RWPE1 (cell line): Measurements from ENCODE around the gene KBTBD4.
A peak's percentile ranks its signal among the peaks of the same experiment; 100 is the strongest.
"Not testable (repeated sequence)": the region's sequence is repeated elsewhere in the genome, so short reads cannot be mapped to it uniquely, and the experiment has no call there.

Experiments
- CTCF ChIA-PET: fragments of 350-600 bp; sonication (Branson Sonifier 250); formaldehyde crosslinking; extraction: SDS; loops from one replicate; lab custom pipeline; 2021; lab: Yijun Ruan, JAX
- POLR2A ChIA-PET: fragments of 400-600 bp; formaldehyde crosslinking; extraction: SDS; loops from one replicate; lab custom pipeline; 2020; ENCODE audit warnings: antibody characterized with exemption; ENCODE audit not compliant: low non-redundant PET; lab: Yijun Ruan, JAX
- DNase-seq: peaks from one replicate; pipeline ENCODE4 v3.0.0; 2012; ENCODE audit warnings: low spot score
- H3K27ac ChIP-seq: fragments of 450-650 bp; 2 replicates; pipeline ENCODE4 v1.5.1; 2017
- TF ChIP-seq, protein P1 (sequence below): fragments of 450-650 bp; conservative IDR thresholded peaks from 2 replicates; pipeline ENCODE4 v1.5.1; 2017; ENCODE audit warnings: low read depth, mild to moderate bottlenecking

KBTBD4 gene

DNA sequence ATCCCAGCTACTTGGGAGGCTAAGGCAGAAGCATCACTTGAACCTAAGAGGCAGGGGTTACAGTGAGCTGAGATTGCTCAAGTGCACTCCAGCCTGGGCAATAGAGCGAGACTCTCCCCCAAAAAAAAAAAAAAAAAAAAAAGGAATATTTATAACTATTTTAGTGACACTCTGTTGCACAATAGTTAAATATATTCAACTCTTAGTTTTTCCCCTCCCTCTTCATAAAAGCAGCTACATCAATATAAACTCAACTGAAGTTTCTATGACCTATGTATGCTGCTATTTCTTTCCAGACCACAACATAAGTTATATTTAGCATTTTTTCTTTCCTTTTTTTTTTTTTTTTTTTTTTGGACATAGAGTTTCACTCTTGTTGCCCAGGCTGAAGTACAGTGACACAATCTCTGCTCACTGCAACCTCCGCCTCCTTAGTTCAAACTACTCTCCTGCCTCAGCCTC, 45.0 kb downstream of the KBTBD4 start:
- ChIA-PET CTCF (interaction anchor here (0.6 kb wide), 1 partner anchor 14 kb away, joined by 3 read pairs; no protein-coding TSS in a partner anchor), POLR2A (no interaction called here)
- TF ChIP-seq, protein P1, sequence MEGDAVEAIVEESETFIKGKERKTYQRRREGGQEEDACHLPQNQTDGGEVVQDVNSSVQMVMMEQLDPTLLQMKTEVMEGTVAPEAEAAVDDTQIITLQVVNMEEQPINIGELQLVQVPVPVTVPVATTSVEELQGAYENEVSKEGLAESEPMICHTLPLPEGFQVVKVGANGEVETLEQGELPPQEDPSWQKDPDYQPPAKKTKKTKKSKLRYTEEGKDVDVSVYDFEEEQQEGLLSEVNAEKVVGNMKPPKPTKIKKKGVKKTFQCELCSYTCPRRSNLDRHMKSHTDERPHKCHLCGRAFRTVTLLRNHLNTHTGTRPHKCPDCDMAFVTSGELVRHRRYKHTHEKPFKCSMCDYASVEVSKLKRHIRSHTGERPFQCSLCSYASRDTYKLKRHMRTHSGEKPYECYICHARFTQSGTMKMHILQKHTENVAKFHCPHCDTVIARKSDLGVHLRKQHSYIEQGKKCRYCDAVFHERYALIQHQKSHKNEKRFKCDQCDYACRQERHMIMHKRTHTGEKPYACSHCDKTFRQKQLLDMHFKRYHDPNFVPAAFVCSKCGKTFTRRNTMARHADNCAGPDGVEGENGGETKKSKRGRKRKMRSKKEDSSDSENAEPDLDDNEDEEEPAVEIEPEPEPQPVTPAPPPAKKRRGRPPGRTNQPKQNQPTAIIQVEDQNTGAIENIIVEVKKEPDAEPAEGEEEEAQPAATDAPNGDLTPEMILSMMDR = no peak
- no peak for DNase-seq
- peak overlapping the region; percentile 46; the same call in 1 of the 2 replicates for H3K27ac ChIP-seq

DNA sequence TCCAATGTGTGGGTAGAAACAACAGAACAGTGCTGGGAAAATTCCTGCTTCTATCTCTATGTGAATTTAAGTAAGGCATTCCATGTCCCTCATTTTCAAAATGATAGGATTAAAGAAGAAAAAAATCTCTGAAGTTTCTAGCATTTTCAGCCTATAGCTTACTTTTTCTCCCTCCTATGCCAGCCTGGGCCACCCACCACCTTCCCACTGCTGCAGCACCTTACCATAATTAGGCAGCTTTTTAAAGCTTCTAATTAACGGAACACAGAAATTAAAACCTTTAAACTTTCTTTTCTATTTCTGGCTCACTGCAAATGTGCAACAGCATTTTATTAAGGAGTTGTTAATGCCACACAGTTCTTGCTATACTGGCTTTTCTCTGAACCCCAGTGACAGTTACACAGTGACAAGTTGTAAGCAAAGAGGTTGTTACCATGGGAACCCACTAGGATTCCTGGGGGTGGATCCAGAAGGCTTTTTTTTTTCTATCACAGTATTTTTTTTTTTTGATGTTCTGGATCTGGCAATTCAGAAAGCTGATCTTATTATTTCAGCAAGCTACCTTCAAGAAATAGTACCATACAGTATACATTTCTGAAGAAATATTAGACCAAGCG, 46.1 kb downstream of the KBTBD4 start:
- POLR2A ChIA-PET = no interaction called here
- no peak overlapping the region for H3K27ac ChIP-seq
- CTCF ChIA-PET = interaction anchor here (0.7 kb wide), 1 partner anchor 327 kb away, joined by 3 read pairs; no protein-coding TSS in a partner anchor
- TF ChIP-seq, protein P1 = no peak
- DNase-seq = no peak

- H3K27ac ChIP-seq = no peak overlapping the region
- TF ChIP-seq, protein P1 = no peak
- ChIA-PET CTCF (no interaction called here), POLR2A (no interaction called here)
- DNase-seq = no peak
These were observed 47.1 kb downstream of the KBTBD4 start for GRCh38 chr11:47531666-47532065.

DNA sequence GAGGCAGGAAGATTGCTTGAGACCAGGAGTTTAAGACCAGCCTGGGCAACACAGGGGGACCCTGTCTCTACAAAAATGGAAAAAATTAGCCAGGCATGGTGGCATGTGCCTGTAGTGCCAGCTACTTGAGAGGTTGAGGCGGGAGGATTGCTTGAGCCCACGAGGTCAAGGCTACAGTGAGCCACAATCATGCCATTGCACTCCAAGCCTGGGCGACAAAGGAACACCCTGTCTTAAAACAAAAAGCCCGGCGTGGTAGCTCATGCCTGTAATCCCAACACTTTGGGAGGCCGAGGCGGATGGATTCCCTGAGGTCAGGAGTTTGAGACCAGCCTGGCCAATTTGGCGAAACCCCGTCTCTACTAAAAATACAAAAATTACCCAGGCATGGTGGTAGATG, 48.0 kb downstream of the KBTBD4 start:
- POLR2A ChIA-PET, CTCF ChIA-PET, DNase-seq: not testable (repeated sequence)
- peak overlapping the region; percentile 52 for H3K27ac ChIP-seq

- TF ChIP-seq, protein P1 = no peak
- POLR2A ChIA-PET = no interaction called here
- H3K27ac ChIP-seq = no peak overlapping the region
- DNase-seq = no peak
- CTCF ChIA-PET = no interaction called here
These were observed 48.8 kb downstream of the KBTBD4 start for GRCh38 chr11:47529951-47530350.

GRCh38 chr11:47527186-47527585, 51.6 kb downstream of the KBTBD4 start:
- TF ChIP-seq, protein P1 = no peak
- H3K27ac ChIP-seq = peak overlapping the region; percentile 48; the same call in 1 of the 2 replicates
- ChIA-PET POLR2A (no interaction called here), CTCF (no interaction called here)
- no peak for DNase-seq

- peak overlapping the region; percentile 62 for H3K27ac ChIP-seq
- POLR2A ChIA-PET = interaction anchor here (0.7 kb wide), 1 partner anchor 371 kb away, joined by 6 read pairs; no protein-coding TSS in a partner anchor
- DNase-seq, CTCF ChIA-PET: not testable (repeated sequence)
These were observed 52.7 kb downstream of the KBTBD4 start for GRCh38 chr11:47526032-47526431.
